ENCODE results near the gene SLC25A11.

GRCh38 chr17:4893272-4893671, 46.6 kb downstream of the SLC25A11 start:
- TF ChIP-seq CTCF (IDR thresholded peaks at IDR 0.05; ENCODE audit: low read depth, low read length, missing input control) (no peak), JUND (IDR thresholded peaks at IDR 0.05) (no peak), TAF1 (conservative IDR thresholded peaks at IDR 0.05) (no peak), FOXA1 (IDR thresholded peaks at IDR 0.05) (no peak), ATF3 (IDR thresholded peaks at IDR 0.05) (no peak), RXRA (IDR thresholded peaks at IDR 0.05) (no peak), ZBTB33 (IDR thresholded peaks at IDR 0.05) (no peak), REST (IDR thresholded peaks at IDR 0.05) (no peak), NR2F2 (IDR thresholded peaks at IDR 0.05) (no peak), MAX (IDR thresholded peaks at IDR 0.05) (no peak), SP1 (IDR thresholded peaks at IDR 0.05) (no peak), YY1 (IDR thresholded peaks at IDR 0.05) (no peak), HNF4G (IDR thresholded peaks at IDR 0.05) (no peak), GABPA (IDR thresholded peaks at IDR 0.05 in 1 of 2, conservative IDR thresholded peaks at IDR 0.05 in 1 of 2) (no peak)

Measured in liver (tissue), 3 donors.